ENCODE measurements around the gene TAX1BP3.

DNA sequence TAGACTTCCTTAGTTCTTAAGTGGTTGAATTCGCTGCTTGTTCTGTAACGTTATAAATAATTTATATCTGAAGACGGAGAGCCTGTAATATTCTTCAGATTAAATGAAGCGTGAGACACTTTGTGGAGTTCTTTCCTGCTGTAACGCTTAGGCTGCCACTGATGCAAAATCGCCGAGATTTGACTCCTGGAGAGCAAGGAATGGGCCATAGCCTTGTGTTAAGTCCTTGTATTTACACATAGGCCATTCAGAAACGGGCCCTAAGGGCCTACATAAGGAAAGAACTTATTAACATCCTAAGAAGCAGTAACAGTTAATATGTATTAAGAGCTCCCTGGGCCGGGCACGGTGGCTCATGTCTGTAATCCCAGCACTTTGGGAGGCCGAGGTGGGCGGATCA is 1.2 kb upstream of the TAX1BP3 start:
- TF ChIP-seq, protein P1, sequence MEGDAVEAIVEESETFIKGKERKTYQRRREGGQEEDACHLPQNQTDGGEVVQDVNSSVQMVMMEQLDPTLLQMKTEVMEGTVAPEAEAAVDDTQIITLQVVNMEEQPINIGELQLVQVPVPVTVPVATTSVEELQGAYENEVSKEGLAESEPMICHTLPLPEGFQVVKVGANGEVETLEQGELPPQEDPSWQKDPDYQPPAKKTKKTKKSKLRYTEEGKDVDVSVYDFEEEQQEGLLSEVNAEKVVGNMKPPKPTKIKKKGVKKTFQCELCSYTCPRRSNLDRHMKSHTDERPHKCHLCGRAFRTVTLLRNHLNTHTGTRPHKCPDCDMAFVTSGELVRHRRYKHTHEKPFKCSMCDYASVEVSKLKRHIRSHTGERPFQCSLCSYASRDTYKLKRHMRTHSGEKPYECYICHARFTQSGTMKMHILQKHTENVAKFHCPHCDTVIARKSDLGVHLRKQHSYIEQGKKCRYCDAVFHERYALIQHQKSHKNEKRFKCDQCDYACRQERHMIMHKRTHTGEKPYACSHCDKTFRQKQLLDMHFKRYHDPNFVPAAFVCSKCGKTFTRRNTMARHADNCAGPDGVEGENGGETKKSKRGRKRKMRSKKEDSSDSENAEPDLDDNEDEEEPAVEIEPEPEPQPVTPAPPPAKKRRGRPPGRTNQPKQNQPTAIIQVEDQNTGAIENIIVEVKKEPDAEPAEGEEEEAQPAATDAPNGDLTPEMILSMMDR (IDR thresholded peaks at IDR 0.05; ENCODE audit: low read length), result no peak
- TF ChIP-seq EZH2 (optimal IDR thresholded peaks at IDR 0.05; ENCODE audit: low read depth, low read length) (no peak), EZH2phosphoT487 (IDR thresholded peaks at IDR 0.05; ENCODE audit: low read length) (no peak)
